ENCODE data around the gene TCF4.

TCF4 gene

GRCh38 chr18:55382277-55382805 is 205.7 kb downstream of the TCF4 start:
- H3K4me1 ChIP-seq (ENCODE audit: control insufficient read depth, insufficient read depth, low read length) = peaks cover 3% of the 10 kb centered on the region
- H3K27me3 ChIP-seq (ENCODE audit: control insufficient read depth, insufficient read depth, low read length) = no peaks in the 10 kb centered on the region
- H3K36me3 ChIP-seq (ENCODE audit: control insufficient read depth, insufficient read depth, low read length) = no peaks in the 10 kb centered on the region
- no peak overlapping the region for H3K4me3 ChIP-seq (ENCODE audit: low read depth, low read length)
- 0 out of 2 replicates have a peak, but pooled peaks cover 4% of the 10 kb centered on the region for H3K9me3 ChIP-seq (ENCODE audit: control insufficient read depth, insufficient read depth, low read length)
- H3K27ac ChIP-seq (ENCODE audit: low read depth, low read length) = no peak overlapping the region
- no peak overlapping the region for H3K9ac ChIP-seq (ENCODE audit: low read depth, low read length)

- H3K27ac ChIP-seq (ENCODE audit: low read depth, low read length) = no peak overlapping the region
- H3K9me3 ChIP-seq (ENCODE audit: control insufficient read depth, insufficient read depth, low read length) = 0 out of 2 replicates have a peak, but pooled peaks cover 4% of the 10 kb centered on the region
- peaks cover 3% of the 10 kb centered on the region for H3K4me1 ChIP-seq (ENCODE audit: control insufficient read depth, insufficient read depth, low read length)
- no peaks in the 10 kb centered on the region for H3K36me3 ChIP-seq (ENCODE audit: control insufficient read depth, insufficient read depth, low read length)
- no peak overlapping the region for H3K4me3 ChIP-seq (ENCODE audit: low read depth, low read length)
- H3K9ac ChIP-seq (ENCODE audit: low read depth, low read length) = no peak overlapping the region
- H3K27me3 ChIP-seq (ENCODE audit: control insufficient read depth, insufficient read depth, low read length) = no peaks in the 10 kb centered on the region
Observed at GRCh38 chr18:55381277-55381676, 206.7 kb downstream of the TCF4 start.

GRCh38 chr18:55380589-55380988 is 207.4 kb downstream of the TCF4 start:
- H3K27me3 ChIP-seq (ENCODE audit: control insufficient read depth, insufficient read depth, low read length) = no peaks in the 10 kb centered on the region
- no peak overlapping the region for H3K27ac ChIP-seq (ENCODE audit: low read depth, low read length)
- H3K9ac ChIP-seq (ENCODE audit: low read depth, low read length) = no peak overlapping the region
- H3K4me3 ChIP-seq (ENCODE audit: low read depth, low read length) = no peak overlapping the region
- H3K36me3 ChIP-seq (ENCODE audit: control insufficient read depth, insufficient read depth, low read length) = no peaks in the 10 kb centered on the region
- H3K9me3 ChIP-seq (ENCODE audit: control insufficient read depth, insufficient read depth, low read length) = 0 out of 2 replicates have a peak, but pooled peaks cover 4% of the 10 kb centered on the region
- H3K4me1 ChIP-seq (ENCODE audit: control insufficient read depth, insufficient read depth, low read length) = peaks cover 3% of the 10 kb centered on the region

- H3K4me1 ChIP-seq (ENCODE audit: control insufficient read depth, insufficient read depth, low read length) = no peaks in the 10 kb centered on the region
Observed at GRCh38 chr18:55376387-55376786, 211.6 kb downstream of the TCF4 start.

GRCh38 chr18:55375930-55376329 is 212.1 kb downstream of the TCF4 start:
- no peaks in the 10 kb centered on the region for H3K36me3 ChIP-seq (ENCODE audit: control insufficient read depth, insufficient read depth, low read length)
- H3K27ac ChIP-seq (ENCODE audit: low read depth, low read length) = no peak overlapping the region
- no peaks in the 10 kb centered on the region for H3K9me3 ChIP-seq (ENCODE audit: control insufficient read depth, insufficient read depth, low read length)
- no peak overlapping the region for H3K4me3 ChIP-seq (ENCODE audit: low read depth, low read length)
- no peaks in the 10 kb centered on the region for H3K27me3 ChIP-seq (ENCODE audit: control insufficient read depth, insufficient read depth, low read length)
- no peaks in the 10 kb centered on the region for H3K4me1 ChIP-seq (ENCODE audit: control insufficient read depth, insufficient read depth, low read length)
- H3K9ac ChIP-seq (ENCODE audit: low read depth, low read length) = no peak overlapping the region

More at GRCh38 chr18:55376387-55376786, 211.6 kb downstream of the TCF4 start:
- Histone ChIP-seq H3K27me3 (ENCODE audit: control insufficient read depth, insufficient read depth, low read length) (no peaks in the 10 kb centered on the region), H3K36me3 (ENCODE audit: control insufficient read depth, insufficient read depth, low read length) (no peaks in the 10 kb centered on the region), H3K27ac (ENCODE audit: low read depth, low read length) (no peak overlapping the region), H3K9me3 (ENCODE audit: control insufficient read depth, insufficient read depth, low read length) (no peaks in the 10 kb centered on the region), H3K4me3 (ENCODE audit: low read depth, low read length) (no peak overlapping the region), H3K9ac (ENCODE audit: low read depth, low read length) (no peak overlapping the region)

GRCh38 chr18:55374741-55375140 is 213.3 kb downstream of the TCF4 start:
- Histone ChIP-seq H3K27ac (ENCODE audit: low read depth, low read length) (no peak overlapping the region), H3K27me3 (ENCODE audit: control insufficient read depth, insufficient read depth, low read length) (no peaks in the 10 kb centered on the region), H3K9ac (ENCODE audit: low read depth, low read length) (no peak overlapping the region), H3K36me3 (ENCODE audit: control insufficient read depth, insufficient read depth, low read length) (no peaks in the 10 kb centered on the region; the same call in 1 of the 2 replicates), H3K9me3 (ENCODE audit: control insufficient read depth, insufficient read depth, low read length) (no peaks in the 10 kb centered on the region), H3K4me1 (ENCODE audit: control insufficient read depth, insufficient read depth, low read length) (no peaks in the 10 kb centered on the region), H3K4me3 (ENCODE audit: low read depth, low read length) (no peak overlapping the region)

GRCh38 chr18:55372209-55372608 is 215.8 kb downstream of the TCF4 start:
- no peaks in the 10 kb centered on the region for H3K27me3 ChIP-seq (ENCODE audit: control insufficient read depth, insufficient read depth, low read length)
- no peak overlapping the region for H3K9ac ChIP-seq (ENCODE audit: low read depth, low read length)
- no peaks in the 10 kb centered on the region for H3K9me3 ChIP-seq (ENCODE audit: control insufficient read depth, insufficient read depth, low read length)
- no peaks in the 10 kb centered on the region; the same call in 1 of the 2 replicates for H3K36me3 ChIP-seq (ENCODE audit: control insufficient read depth, insufficient read depth, low read length)
- H3K4me3 ChIP-seq (ENCODE audit: low read depth, low read length) = no peak overlapping the region
- no peak overlapping the region for H3K27ac ChIP-seq (ENCODE audit: low read depth, low read length)
- 0 out of 2 replicates have a peak, but pooled peaks cover 3% of the 10 kb centered on the region for H3K4me1 ChIP-seq (ENCODE audit: control insufficient read depth, insufficient read depth, low read length)

GRCh38 chr18:55370936-55371335 is 217.1 kb downstream of the TCF4 start:
- no peaks in the 10 kb centered on the region; the same call in 1 of the 2 replicates for H3K36me3 ChIP-seq (ENCODE audit: control insufficient read depth, insufficient read depth, low read length)
- H3K27me3 ChIP-seq (ENCODE audit: control insufficient read depth, insufficient read depth, low read length) = no peaks in the 10 kb centered on the region

GRCh38 chr18:55369346-55369745 is 218.6 kb downstream of the TCF4 start:
- Histone ChIP-seq H3K9ac (ENCODE audit: low read depth, low read length) (no peak overlapping the region), H3K36me3 (ENCODE audit: control insufficient read depth, insufficient read depth, low read length) (no peaks in the 10 kb centered on the region; the same call in 1 of the 2 replicates), H3K4me3 (ENCODE audit: low read depth, low read length) (no peak overlapping the region), H3K9me3 (ENCODE audit: control insufficient read depth, insufficient read depth, low read length) (no peaks in the 10 kb centered on the region), H3K27ac (ENCODE audit: low read depth, low read length) (no peak overlapping the region), H3K4me1 (ENCODE audit: control insufficient read depth, insufficient read depth, low read length) (0 out of 2 replicates have a peak, but pooled peaks cover 3% of the 10 kb centered on the region), H3K27me3 (ENCODE audit: control insufficient read depth, insufficient read depth, low read length) (no peaks in the 10 kb centered on the region)

More at GRCh38 chr18:55370936-55371335, 217.1 kb downstream of the TCF4 start:
- H3K4me3 ChIP-seq (ENCODE audit: low read depth, low read length) = no peak overlapping the region
- H3K9ac ChIP-seq (ENCODE audit: low read depth, low read length) = no peak overlapping the region
- H3K27ac ChIP-seq (ENCODE audit: low read depth, low read length) = no peak overlapping the region
- 0 out of 2 replicates have a peak, but pooled peaks cover 3% of the 10 kb centered on the region for H3K4me1 ChIP-seq (ENCODE audit: control insufficient read depth, insufficient read depth, low read length)
- H3K9me3 ChIP-seq (ENCODE audit: control insufficient read depth, insufficient read depth, low read length) = no peaks in the 10 kb centered on the region

GRCh38 chr18:55365342-55365741 is 222.7 kb downstream of the TCF4 start:
- Histone ChIP-seq H3K9ac (ENCODE audit: low read depth, low read length) (no peak overlapping the region), H3K4me1 (ENCODE audit: control insufficient read depth, insufficient read depth, low read length) (peaks cover 5% of the 10 kb centered on the region), H3K36me3 (ENCODE audit: control insufficient read depth, insufficient read depth, low read length) (no peaks in the 10 kb centered on the region; the same call in 1 of the 2 replicates), H3K4me3 (ENCODE audit: low read depth, low read length) (no peak overlapping the region), H3K27ac (ENCODE audit: low read depth, low read length) (no peak overlapping the region), H3K27me3 (ENCODE audit: control insufficient read depth, insufficient read depth, low read length) (no peaks in the 10 kb centered on the region), H3K9me3 (ENCODE audit: control insufficient read depth, insufficient read depth, low read length) (no peaks in the 10 kb centered on the region)

- Histone ChIP-seq H3K36me3 (ENCODE audit: control insufficient read depth, insufficient read depth, low read length) (no peaks in the 10 kb centered on the region), H3K27me3 (ENCODE audit: control insufficient read depth, insufficient read depth, low read length) (no peaks in the 10 kb centered on the region), H3K27ac (ENCODE audit: low read depth, low read length) (no peak overlapping the region), H3K4me3 (ENCODE audit: low read depth, low read length) (no peak overlapping the region), H3K9ac (ENCODE audit: low read depth, low read length) (no peak overlapping the region), H3K4me1 (ENCODE audit: control insufficient read depth, insufficient read depth, low read length) (peaks cover 6% of the 10 kb centered on the region), H3K9me3 (ENCODE audit: control insufficient read depth, insufficient read depth, low read length) (no peaks in the 10 kb centered on the region)
Observed at GRCh38 chr18:55362303-55362702, 225.7 kb downstream of the TCF4 start.
